HCT116 (cell line): ENCODE measurements around the gene CLEC4M.

ENCODE experiments used
- CEBPB ChIP-seq: IDR thresholded peaks from 2 replicates; pipeline ENCODE4 v1.6.1; 2012; ENCODE audit warnings: low read depth
- CTCF ChIP-seq, 3 experiments: fragments of 200-600 bp in 1 of 3; sonication (generic) in 1 of 3; IDR thresholded peaks in 2 of 3; conservative IDR thresholded peaks in 1 of 3; 2 replicates each; pipeline ENCODE4 v1.5.1; 2012 to 2017; ENCODE audit warnings: low read depth in 2 of 3, low read length in 2 of 3, antibody characterized with exemption in 1 of 3, borderline replicate concordance in 1 of 3, control low read depth in 1 of 3, mild to moderate bottlenecking in 1 of 3, mixed read lengths in 1 of 3, mixed run types in 1 of 3, moderate library complexity in 1 of 3; ENCODE audit not compliant: insufficient read depth in 1 of 3
- EGR1 ChIP-seq: IDR thresholded peaks from 2 replicates; pipeline ENCODE4 v1.6.1; 2012; ENCODE audit warnings: low read depth
- EZH2 ChIP-seq: fragments of 200-600 bp; sonication (generic); IDR thresholded peaks from 2 replicates; pipeline ENCODE4 v1.6.1; 2017; ENCODE audit warnings: antibody characterized with exemption, mixed run types
- EZH2phosphoT487 ChIP-seq: fragments of 200-600 bp; IDR thresholded peaks from 2 replicates; pipeline ENCODE4 v1.6.1; 2018; ENCODE audit warnings: antibody characterized with exemption, borderline replicate concordance
- FOSL1 ChIP-seq: IDR thresholded peaks from 2 replicates; pipeline ENCODE4 v1.6.1; 2012; ENCODE audit warnings: low read depth
- JUND ChIP-seq: IDR thresholded peaks from 2 replicates; pipeline ENCODE4 v1.6.1; 2012
- POLR2A ChIP-seq: IDR thresholded peaks from 2 replicates; pipeline ENCODE4 v1.7.0; 2011; ENCODE audit warnings: borderline replicate concordance; ENCODE audit not compliant: insufficient read depth, insufficient read length; ENCODE audit errors: extremely low read depth
- POLR2AphosphoS5 ChIP-seq: IDR thresholded peaks from 2 replicates; pipeline ENCODE4 v1.6.1; 2011; ENCODE audit warnings: mild to moderate bottlenecking, low read depth, low read length, moderate library complexity
- SIN3A ChIP-seq: IDR thresholded peaks from 2 replicates; pipeline ENCODE4 v1.6.1; 2012; ENCODE audit warnings: low read depth
- TCF7L2 ChIP-seq: IDR thresholded peaks from 2 replicates; pipeline ENCODE4 v1.7.0; 2011; ENCODE audit warnings: borderline replicate concordance, inconsistent platforms; ENCODE audit not compliant: insufficient read depth, insufficient read length; ENCODE audit errors: extremely low read depth
- TF ChIP-seq, protein P1 (sequence below): IDR thresholded peaks from 2 replicates; pipeline ENCODE4 v1.6.1; 2012
- TF ChIP-seq, protein P2 (sequence below): IDR thresholded peaks from 2 replicates; pipeline ENCODE4 v1.6.1; 2011; ENCODE audit warnings: mild to moderate bottlenecking, low read length, moderate library complexity; ENCODE audit not compliant: insufficient replicate concordance; ENCODE audit errors: extremely low read depth

GRCh38 chr19:7808108-7808507 lies 45.1 kb downstream of the CLEC4M start:
- TF ChIP-seq CTCF (IDR thresholded peaks at IDR 0.05 in 2 of 3, conservative IDR thresholded peaks at IDR 0.05 in 1 of 3; ENCODE audit: borderline replicate concordance in 1 of 3, insufficient read depth in 1 of 3, low read depth in 2 of 3, low read length in 2 of 3) (no peak), EZH2 (no peak), POLR2AphosphoS5 (no peak), TCF7L2 (no peak), POLR2A (no peak), CEBPB (no peak), SIN3A (no peak), EZH2phosphoT487 (no peak), JUND (no peak), EGR1 (no peak), FOSL1 (no peak)
- TF ChIP-seq, protein P1, sequence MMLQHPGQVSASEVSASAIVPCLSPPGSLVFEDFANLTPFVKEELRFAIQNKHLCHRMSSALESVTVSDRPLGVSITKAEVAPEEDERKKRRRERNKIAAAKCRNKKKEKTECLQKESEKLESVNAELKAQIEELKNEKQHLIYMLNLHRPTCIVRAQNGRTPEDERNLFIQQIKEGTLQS = no peak
- TF ChIP-seq, protein P2, sequence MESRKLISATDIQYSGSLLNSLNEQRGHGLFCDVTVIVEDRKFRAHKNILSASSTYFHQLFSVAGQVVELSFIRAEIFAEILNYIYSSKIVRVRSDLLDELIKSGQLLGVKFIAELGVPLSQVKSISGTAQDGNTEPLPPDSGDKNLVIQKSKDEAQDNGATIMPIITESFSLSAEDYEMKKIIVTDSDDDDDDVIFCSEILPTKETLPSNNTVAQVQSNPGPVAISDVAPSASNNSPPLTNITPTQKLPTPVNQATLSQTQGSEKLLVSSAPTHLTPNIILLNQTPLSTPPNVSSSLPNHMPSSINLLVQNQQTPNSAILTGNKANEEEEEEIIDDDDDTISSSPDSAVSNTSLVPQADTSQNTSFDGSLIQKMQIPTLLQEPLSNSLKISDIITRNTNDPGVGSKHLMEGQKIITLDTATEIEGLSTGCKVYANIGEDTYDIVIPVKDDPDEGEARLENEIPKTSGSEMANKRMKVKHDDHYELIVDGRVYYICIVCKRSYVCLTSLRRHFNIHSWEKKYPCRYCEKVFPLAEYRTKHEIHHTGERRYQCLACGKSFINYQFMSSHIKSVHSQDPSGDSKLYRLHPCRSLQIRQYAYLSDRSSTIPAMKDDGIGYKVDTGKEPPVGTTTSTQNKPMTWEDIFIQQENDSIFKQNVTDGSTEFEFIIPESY = no peak
